ENCODE results near the gene POLE.

POLE gene

GRCh38 chr12:132657004-132657727 lies 30.0 kb downstream of the POLE start:
- no peak for DNase-seq (ENCODE audit: low read depth in 2 of 3, low spot score in 1 of 3)

- DNase-seq (ENCODE audit: low read depth in 2 of 3, low spot score in 1 of 3) = no peak
Measured at GRCh38 chr12:132653567-132654290, 33.4 kb downstream of the POLE start.

- no peak for DNase-seq (ENCODE audit: low read depth in 2 of 3, low spot score in 1 of 3)
Measured at GRCh38 chr12:132651444-132652100, 35.6 kb downstream of the POLE start.

GRCh38 chr12:132649226-132649945 lies 37.8 kb downstream of the POLE start:
- DNase-seq (ENCODE audit: low read depth in 2 of 3, low spot score in 1 of 3) = no peak

- DNase-seq (ENCODE audit: low read depth in 2 of 3, low spot score in 1 of 3) = no peak
Measured at GRCh38 chr12:132648616-132649225, 38.4 kb downstream of the POLE start.

- DNase-seq (ENCODE audit: low read depth in 2 of 3, low spot score in 1 of 3) = no peak
Measured at GRCh38 chr12:132647858-132648257, 39.3 kb downstream of the POLE start.

- no peak for DNase-seq (ENCODE audit: low read depth in 2 of 3, low spot score in 1 of 3)
Measured at GRCh38 chr12:132646850-132647249, 40.3 kb downstream of the POLE start.

- no peak for DNase-seq (ENCODE audit: low read depth in 2 of 3, low spot score in 1 of 3)
Measured at GRCh38 chr12:132642846-132643835, 44.0 kb downstream of the POLE start.

- no peak for DNase-seq (ENCODE audit: low read depth in 2 of 3, low spot score in 1 of 3)
Measured at GRCh38 chr12:132641811-132642650, 45.1 kb downstream of the POLE start.

GRCh38 chr12:132640936-132641335 lies 46.2 kb downstream of the POLE start:
- no peak for DNase-seq (ENCODE audit: low read depth in 2 of 3, low spot score in 1 of 3)

GRCh38 chr12:132639956-132640520 lies 47.1 kb downstream of the POLE start:
- no peak for DNase-seq (ENCODE audit: low read depth in 2 of 3, low spot score in 1 of 3)

- no peak for DNase-seq (ENCODE audit: low read depth in 2 of 3, low spot score in 1 of 3)
Measured at GRCh38 chr12:132638541-132639408, 48.4 kb downstream of the POLE start.

- no peak for DNase-seq (ENCODE audit: low read depth in 2 of 3, low spot score in 1 of 3)
Measured at GRCh38 chr12:132637811-132638210, 49.3 kb downstream of the POLE start.

- DNase-seq (ENCODE audit: low read depth in 2 of 3, low spot score in 1 of 3) = no peak
Measured at GRCh38 chr12:132635076-132635955, 51.8 kb downstream of the POLE start.

- DNase-seq (ENCODE audit: low read depth in 2 of 3, low spot score in 1 of 3) = no peak
Measured at GRCh38 chr12:132634411-132634990, 52.6 kb downstream of the POLE start.

GRCh38 chr12:132633901-132634300 lies 53.2 kb downstream of the POLE start:
- no peak for DNase-seq (ENCODE audit: low read depth in 2 of 3, low spot score in 1 of 3)

Measured in stimulated activated CD4-positive, alpha-beta T cell treated with anti-CD3 and anti-CD28 coated beads, Interleukin-12 subunit alpha, Interleukin-12 subunit beta, amount 100 ng/mL, for 48 hours (primary cell).